Fibroblast of lung (primary cell): ENCODE measurements around the gene MCM5.

Source experiments
- CTCF ChIP-seq, 2 donors: IDR thresholded peaks in 1 of 2; conservative IDR thresholded peaks in 1 of 2; 1 replicate in 1 of 2; 2 replicates in 1 of 2; pipeline ENCODE4 v1.5.1; 2011 to 2012; ENCODE audit warnings: low read length in 2 of 2, control low read depth in 1 of 2, inconsistent platforms in 1 of 2, low read depth in 1 of 2, mild to moderate bottlenecking in 1 of 2
- EZH2 ChIP-seq: IDR thresholded peaks from 2 replicates; pipeline ENCODE4 v1.5.1; 2012; ENCODE audit warnings: low read length, control low read depth, mild to moderate bottlenecking; ENCODE audit errors: missing control alignments

- TF ChIP-seq CTCF (conservative IDR thresholded peaks at IDR 0.05 in 1 of 2, IDR thresholded peaks at IDR 0.05 in 1 of 2; ENCODE audit: low read depth in 1 of 2, low read length in 2 of 2) (no peak), EZH2 (no peak)
These were observed 62.7 kb downstream of the MCM5 start for GRCh38 chr22:35462498-35463230.
